ENCODE data around the gene VWA8.
"Not testable (repeated sequence)": the region's sequence is repeated elsewhere in the genome, so short reads cannot be mapped to it uniquely, and the experiment has no call there.

Gene VWA8

DNA sequence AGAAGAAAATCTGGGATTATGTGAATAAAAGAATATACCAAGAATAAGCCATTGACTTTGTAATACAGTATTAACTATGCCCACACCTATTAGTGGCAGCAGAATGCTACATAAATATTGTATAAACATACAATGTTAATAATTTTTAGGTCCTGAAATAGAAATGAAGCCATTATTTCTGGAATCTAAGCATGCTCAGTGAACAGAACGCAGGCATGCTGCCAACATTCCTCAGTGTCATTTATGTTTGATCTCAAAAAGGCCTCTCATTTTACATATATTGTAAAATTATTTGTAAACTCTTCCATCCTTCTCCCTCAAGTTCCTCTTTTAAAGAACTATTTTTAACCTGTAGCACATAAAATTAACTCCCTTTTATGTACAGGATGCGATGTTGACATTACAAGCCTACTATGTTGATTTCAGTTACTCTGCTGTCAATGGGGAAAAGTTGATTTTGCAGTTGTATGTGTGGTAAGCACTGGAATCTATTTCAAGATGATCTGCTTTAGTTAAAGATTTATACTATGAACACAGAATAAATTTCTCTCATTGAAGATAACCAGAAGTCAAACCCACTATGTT lies 118.8 kb downstream of the VWA8 start:
- DNase-seq, result no peak

DNA sequence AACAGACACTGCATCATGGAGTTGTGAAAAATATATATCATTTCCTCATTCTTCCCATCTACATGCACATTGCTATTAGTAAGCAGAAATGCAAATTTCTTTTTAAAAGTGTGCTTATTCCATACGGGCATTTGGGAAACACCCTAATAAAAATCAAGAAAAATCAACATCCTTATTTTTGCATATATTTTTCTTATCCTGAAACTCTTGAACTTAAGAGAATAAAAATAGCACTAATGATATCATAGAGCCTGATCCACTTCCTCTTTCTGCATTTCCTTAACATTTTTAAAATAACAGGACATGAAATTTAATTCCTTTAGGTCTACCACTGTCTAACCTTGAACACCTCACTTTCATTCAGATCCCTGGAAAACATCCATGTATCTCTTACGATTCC lies 123.3 kb downstream of the VWA8 start:
- DNase-seq, result no peak

DNA sequence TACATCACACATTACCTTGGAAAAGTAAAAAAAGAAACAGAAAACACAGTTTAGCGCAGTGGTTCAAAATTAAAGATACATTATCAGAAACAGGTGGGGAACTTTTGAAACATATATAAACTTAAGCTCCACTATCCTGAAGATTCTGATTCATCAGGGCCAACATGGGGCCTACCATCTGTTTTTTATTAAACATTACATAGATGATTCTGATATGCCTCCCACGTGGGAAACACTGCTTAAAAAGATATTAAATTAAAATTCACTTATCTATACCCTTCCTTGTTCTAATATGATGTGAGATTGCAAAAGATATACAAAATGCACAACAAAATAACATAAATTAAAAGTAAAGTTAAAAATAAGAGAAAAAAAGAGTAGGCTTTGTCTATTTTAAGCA lies 125.0 kb downstream of the VWA8 start:
- no peak for DNase-seq

DNA sequence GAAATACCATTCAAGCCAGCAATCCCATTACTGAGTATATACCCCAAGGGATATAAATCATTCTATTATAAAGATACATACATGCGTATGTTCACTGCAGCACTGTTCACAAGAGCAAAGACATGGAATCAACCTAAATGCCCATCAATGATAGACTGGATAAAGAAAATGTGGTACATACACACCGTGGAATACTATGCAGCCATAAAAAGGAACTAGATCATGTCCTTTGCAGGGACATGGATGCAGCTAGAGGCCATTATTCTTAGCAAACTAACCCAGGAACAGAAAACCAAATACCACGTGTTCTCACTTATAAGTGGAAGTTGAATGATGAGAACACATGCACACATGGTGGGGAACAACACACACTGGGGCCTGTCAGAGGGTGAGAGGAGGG lies 126.2 kb downstream of the VWA8 start:
- DNase-seq, result not testable (repeated sequence)

DNA sequence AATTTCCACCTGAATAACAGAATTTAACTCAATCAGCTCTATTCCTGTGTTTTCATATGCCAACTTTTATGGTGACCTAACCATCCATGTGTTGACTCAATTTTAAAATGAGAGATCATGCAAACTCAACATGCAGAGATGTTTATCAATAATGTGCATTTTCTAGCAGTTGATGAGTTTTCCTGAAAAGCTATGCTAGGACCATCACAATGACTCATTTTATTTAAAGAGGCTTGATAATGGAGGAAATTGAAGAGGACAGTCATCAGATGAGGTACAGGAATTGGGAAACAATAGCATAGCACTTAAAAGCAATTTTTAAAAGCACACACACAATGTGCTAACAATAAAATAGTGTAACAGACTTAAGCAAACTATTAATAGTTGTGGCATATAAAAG lies 127.1 kb downstream of the VWA8 start:
- no peak for DNase-seq

DNA sequence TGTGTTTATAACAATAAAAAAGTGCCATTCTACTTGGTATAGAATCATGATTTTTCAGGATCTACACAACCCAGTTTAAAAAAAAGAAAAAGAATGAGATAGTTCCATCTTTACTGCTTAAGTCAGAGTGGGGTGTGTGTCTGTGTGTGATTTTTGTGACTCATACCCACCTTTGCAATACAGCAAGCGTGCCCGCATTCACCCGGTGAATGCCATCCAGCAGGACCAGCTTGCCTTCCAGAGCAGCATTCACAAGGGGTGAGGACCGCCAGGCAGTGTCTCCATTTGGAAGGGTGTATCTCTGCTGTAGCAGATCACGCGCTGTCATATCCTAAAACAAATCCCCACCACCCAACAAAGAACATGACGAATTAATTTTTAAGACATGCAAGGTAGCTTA lies 127.7 kb downstream of the VWA8 start:
- DNase-seq, result no peak

DNA sequence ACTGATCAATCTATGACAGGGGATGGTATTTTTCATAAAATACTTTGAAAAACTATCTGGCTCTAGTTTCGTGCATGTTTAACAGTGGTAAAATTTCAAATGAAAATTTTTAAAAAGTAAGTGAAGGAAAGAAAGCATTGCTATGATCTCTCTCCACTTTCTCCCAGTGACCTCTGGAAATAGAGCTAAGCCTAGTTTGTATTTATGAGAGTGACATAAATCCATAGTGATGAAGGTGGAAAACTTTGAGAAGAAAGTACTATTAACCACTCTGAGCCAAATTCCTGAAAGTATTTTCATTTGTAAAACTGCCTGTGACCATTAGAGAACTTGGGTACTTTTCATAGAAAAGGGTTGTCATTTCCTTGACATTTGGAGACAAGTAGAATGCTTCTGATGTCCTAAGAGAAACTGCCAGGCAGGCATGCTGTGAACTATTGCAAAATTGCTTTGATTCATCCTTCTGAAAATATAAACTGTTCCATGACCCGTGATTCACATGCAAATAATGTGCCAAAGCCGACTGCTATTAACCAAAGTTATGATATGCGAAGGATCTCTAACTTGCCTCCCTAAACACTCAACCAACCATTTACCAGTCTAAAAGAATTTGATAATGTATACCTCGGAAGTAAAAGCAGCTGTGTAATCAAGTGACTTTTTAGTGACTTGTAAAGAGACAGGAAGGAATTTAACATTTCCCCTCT lies 133.2 kb downstream of the VWA8 start:
- DNase-seq, result no peak

DNA sequence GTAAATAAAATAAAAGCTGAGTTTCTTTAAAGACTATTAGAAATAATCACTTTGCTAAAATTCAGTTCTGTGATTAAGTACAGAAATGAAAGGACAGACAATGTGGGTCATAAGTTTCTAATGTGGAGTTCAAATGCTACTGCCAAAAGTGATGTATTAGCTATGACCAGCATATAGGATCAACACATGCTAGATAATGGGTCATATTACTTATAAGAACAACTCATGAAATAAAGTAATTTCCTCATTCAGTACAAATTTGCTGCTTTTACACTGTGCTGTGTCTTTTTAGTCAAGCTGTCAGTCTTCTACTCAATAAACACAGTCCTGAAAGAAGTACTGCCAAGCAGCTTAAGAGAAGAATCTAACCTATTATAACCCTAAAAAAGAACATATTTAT lies 135.2 kb downstream of the VWA8 start:
- DNase-seq, result no peak

DNA sequence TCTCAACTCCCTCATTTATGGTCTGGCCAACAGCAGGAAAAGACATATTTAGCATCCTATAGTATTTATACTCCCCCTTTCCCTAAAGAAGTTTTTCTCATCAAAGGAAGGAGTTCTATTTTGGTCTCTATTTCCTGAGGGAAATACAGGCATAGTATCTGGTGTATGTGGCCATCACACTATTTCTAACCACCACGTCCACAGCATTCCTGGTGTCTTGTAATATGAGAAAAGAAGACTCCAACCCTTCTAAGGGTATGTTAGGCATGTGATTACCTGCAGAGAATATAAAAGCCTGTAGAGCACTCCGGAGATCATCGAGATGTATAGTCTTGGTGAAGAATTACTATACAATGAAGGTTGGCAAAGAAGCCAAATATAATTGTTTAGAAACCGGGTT lies 137.4 kb downstream of the VWA8 start:
- DNase-seq, result no peak

DNA sequence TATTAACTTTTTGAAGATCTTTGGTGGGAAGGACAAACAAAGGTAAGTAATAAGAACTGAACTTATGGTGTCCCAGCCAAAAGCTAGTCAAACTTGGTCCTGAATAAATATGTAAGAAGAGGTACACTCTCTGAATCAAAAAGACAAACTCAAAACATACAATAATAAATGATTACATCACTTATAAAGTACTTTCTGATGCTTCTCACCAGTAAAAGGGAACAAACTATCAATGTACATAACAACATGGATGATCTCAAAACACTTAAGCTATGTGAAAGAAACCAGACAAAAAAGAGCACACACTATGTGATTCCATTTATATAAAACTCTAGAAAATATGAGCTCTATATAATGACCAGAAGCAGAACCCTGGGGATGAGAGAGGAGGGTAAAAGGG lies 138.3 kb downstream of the VWA8 start:
- no peak for DNase-seq

DNA sequence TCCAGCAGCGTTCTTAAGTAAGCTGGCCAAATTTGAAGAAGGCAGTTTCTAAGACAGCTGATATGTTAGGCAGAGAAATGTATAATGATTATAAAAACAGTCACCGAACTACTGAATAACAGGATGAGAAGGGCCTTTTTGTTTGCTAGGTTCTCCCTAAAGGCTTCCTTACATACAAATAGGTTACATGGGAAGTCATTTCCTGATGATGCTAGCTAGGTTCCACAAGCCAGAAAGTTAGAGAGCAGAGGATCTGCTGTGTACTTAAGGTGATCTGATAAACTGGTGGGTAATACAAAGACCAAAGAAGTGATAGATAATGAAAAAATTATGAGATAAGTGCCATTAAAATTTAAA lies 139.7 kb downstream of the VWA8 start:
- DNase-seq, result no peak

DNA sequence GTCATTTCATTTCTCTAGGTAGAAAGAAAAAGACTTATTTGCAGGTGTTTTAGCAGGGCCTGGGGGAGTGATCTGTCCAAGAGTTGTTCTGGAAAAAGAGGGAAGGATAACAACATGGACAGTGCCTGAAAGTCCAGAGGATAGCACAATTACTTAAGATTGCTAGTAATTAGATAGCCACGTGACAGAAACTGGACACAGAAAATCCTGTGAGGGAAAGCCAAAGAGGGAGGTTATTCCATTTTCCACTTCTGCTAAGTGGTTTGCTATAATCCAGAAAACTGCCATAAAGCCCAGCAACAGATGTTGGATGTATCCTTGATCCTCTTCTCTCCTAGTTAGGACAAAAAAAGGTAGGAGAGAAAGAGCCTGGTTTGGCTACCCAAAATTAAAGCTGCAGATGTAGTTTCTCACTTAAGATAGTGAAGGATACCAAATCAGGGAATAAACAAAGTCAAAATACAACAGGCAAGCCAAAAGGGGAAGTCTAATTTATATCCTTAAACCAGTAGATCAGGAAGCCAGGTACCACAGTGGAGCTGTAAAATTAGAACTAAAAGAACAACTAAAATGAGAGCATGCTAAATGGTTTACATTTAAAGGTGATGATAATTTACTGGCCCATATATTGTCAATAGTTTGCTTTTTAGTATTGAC lies 140.2 kb downstream of the VWA8 start:
- DNase-seq, result no peak

DNA sequence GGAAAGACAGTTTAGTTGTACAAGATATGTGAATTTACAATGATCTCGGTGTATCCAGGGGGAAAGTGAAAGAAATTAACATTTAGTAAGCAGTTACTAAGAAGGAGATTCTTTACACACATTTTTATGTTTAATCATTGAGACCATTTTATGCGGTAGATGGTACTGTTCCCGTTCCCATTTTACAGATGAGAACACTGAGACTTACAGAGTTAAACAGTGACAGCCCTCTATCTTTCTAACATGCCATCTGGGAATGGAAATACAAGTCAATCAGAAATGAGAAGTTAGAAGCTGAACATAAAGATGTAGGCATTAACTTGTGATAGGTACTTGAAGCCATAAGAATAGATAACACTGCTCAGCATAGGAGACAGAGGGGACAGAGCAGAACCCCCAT lies 144.9 kb downstream of the VWA8 start:
- no peak for DNase-seq

DNA sequence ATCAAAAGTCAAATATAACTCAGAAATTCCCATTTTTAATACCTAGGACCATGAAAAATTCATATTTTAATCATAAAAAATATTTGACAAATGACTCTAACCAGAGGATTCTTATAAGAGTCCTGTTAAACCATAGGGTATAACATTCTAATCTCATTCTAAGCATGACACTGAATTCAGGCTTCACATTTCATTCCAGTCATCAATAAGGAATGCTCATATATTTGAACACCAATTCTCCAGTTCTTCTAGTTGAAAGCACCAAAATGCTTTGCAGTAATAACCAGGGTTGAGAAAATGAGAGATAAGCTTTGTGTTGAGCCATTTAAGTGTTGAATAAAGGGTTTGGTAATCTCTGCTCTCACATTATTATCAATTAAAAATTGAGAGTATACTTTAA lies 147.5 kb downstream of the VWA8 start:
- no peak for DNase-seq

DNA sequence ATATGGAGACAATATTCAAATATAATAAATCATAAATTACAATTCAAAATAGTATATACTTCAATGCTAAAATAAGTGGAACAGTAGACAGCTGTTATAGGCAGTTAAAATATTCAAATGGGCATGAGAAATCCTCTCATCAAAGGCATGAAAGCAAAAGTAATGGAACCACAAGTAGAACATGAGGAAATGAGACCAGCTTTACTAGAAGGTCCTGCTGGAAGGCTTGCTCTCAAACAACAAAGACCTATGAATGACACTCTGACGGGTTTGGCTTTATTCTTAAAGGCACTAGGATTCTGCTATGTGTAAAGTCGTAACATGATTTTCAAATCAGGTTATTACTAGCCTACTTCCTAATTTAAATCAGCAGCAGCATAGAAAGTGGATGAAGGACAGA lies 148.1 kb downstream of the VWA8 start:
- no peak for DNase-seq

DNA sequence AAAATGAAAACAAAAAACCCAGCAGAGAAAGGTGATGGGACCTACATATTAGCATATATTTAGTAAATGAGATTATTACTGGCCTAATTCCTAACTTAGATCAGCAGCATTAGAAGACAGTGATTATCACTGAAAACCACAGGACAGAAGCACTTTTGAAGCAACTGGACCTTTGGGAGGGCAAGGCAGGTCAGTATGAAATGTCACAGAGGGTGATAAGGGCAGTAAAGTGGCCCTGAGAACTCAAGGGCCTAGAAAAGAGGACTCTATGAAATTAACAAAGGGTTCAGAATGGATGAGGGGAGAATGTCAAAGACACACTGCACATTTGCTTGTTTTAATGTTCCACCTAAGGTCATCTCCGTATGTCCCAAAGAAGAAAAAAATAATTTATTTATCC lies 148.7 kb downstream of the VWA8 start:
- DNase-seq, result no peak

DNA sequence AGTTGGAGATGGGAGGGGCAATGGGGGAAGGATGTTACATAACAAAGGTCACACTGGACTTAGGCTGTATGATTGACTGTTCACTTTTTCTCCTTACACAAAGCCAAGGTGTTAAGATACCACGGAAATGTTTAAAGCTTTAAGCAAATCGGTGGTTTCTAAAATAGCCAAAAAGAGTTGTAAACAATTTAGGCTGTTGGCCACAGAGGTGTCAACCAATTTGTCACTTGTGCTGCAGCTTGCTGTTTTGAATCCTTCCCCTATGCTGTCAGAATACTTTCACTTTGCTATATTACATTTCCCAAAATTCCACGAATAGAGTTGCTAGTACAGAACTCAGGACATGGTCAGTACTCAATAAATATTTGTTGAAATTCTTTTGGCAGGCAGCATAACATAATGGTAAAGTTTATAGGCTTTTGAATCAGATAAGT lies 149.3 kb downstream of the VWA8 start:
- DNase-seq, result no peak

DNA sequence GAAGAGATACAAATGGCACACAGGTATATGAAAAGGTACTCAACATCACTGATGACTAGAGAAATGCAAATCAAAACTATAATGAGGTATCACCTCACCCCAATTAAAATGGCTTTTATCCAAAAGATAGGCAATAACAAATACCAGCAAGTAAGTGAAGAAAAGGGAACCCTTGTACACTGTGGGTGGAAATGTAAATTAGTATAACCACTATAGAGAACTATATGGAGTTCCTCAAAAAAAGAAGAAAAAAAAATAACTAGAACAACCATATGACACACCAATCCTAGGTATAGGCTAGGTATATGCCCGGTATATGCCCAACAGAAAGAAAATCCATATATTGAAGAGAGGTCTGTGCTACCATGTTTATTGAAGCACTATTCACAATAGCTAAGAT lies 150.9 kb downstream of the VWA8 start:
- DNase-seq, result no peak

DNA sequence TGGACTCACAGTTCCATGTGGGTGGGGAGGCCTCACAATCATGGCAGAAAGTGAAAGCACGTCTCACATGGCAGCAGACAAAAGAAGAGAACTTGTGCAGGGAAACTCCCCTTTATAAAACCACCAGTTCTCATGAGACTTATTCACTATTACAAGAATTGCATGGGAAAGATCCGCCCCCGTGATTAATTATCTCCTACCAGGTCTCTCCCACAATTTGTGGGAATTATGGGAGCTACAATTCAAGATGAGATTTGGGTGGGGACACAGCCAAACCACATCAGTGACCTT lies 157.5 kb downstream of the VWA8 start:
- DNase-seq, result not testable (repeated sequence)

DNA sequence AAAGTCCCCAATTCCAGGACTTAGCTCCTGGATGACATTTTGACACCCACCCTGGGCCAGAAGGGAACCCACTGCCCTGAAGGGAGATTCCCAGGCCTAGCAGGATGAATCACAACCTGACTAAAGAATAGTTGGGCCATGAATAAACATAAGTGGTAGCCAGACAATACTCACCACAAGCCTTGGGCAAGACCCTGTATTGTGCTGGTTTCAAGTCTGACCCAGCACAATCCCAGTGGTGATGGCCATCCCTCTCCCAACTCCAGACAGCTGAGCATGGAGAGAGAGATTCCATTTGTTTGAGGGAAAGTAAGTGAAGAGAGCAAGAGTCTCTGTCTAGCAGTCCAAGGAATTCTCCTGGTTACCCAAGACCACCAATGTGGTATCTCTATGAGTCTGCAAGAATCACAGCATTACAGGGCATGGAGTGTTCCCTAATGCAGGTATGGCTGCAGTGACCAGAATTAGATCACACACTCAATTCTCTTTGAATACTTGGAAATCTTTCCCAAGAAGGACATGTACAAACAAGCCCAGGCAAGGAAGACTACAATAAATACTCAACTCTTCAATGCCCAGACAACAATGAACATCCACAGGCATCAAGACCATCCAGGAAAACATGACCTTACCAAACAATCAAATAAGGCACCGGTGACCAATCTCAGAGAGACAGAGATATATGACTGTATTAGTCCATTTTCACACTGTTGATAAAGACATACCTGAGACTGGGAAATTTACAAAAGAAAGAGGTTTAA lies 158.0 kb downstream of the VWA8 start:
- no peak for DNase-seq

DNA sequence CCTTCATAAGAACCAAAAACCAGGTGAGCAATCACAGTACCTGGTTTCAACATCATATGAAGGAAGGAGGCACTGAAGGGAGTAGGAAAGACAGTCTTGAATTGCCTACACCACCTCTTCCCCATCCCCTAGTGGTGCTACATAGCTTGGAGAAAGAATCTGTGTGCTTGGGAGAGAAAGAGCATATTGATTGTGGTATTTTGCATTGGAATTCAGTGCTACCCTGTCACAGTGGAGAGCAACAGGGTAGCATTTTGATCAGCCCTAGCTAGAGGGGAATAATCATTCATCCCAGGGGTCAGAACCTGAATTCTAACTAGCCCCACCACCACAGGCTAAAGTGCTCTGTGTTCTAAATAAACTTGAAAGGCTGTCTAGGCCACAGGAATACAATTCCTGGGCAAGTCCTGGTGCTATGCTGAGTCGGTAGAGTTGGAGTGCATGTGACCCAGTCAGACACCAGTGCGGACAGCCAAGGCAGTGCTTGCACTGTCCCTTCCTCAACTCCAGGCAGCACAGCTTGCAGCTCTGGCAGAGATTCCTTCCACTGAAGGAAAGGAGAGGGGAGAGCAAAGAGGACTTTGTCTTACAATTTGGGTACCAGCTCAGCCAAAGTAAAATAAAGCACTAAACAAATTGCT lies 158.7 kb downstream of the VWA8 start:
- no peak for DNase-seq

DNA sequence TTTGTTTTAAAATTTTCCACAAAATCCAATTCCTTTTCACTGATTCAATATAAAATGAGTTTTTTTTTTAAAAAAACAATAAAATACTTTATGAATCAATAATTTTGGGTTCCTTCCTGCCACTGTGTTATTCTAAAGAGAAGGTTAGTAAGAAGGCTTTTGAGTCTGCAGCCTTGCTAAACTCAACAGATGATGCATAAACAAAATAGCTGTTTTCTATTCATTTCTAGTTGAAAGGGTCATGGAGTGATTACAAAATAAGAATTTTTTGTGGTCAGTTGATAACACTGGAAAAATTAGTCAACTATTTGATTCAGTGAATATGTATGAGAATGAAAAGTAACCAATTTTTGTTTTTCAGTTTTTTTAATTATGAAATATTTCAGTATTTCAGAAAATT lies 169.9 kb downstream of the VWA8 start:
- no peak for DNase-seq

DNA sequence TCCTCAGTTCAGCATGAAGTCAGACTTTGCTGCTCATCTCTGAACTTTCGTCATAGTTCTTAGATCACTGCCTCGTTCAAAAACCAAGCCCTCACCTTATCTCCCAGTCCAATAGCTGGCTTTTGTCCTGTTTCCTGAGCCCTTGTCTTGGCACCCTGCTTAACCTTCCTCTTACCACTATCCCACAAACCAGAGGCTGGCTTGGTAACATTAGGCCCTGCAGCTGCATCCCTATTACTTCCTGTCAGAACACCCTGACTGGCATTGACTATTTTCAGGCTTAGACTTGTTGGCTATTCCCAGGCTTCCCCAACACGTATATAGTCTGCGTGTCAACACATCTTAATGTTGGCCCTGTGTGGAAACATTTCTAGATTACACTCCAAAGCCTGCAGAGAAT lies 172.4 kb downstream of the VWA8 start:
- DNase-seq, result no peak

Data from NCI-H1436 treated with DMSO at 0.1 percent for 48 hours (cell line).